ENCODE results near the gene ASXL1. TPM values are rescaled to one million over a fixed set of nuclear protein-coding genes. Genes with fewer than 3 reads are reported as not detected.
"Not testable (repeated sequence)": the region's sequence is repeated elsewhere in the genome, so short reads cannot be mapped to it uniquely, and the experiment has no call there.

Gene ASXL1
- total and polyA plus RNA-seq, 9 of the 15 experiments (the other 6 are each of a cell fraction or from before 2014, with no cell fraction given) = 6.5 to 65.3 (median 32.3) TPM

- TF ChIP-seq, protein P1, sequence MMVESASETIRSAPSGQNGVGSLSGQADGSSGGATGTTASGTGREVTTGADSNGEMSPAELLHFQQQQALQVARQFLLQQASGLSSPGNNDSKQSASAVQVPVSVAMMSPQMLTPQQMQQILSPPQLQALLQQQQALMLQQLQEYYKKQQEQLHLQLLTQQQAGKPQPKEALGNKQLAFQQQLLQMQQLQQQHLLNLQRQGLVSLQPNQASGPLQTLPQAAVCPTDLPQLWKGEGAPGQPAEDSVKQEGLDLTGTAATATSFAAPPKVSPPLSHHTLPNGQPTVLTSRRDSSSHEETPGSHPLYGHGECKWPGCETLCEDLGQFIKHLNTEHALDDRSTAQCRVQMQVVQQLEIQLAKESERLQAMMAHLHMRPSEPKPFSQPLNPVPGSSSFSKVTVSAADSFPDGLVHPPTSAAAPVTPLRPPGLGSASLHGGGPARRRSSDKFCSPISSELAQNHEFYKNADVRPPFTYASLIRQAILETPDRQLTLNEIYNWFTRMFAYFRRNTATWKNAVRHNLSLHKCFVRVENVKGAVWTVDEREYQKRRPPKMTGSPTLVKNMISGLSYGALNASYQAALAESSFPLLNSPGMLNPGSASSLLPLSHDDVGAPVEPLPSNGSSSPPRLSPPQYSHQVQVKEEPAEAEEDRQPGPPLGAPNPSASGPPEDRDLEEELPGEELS (CRISPR knock-in tag; IDR thresholded peaks at IDR 0.05; ENCODE audit: borderline replicate concordance) = no peak
- no peak for TF ChIP-seq HDGF (IDR thresholded peaks at IDR 0.05)
- no peak for TF ChIP-seq GTF2A2 (tag; IDR thresholded peaks at IDR 0.05)
- TF ChIP-seq ZNF347 (CRISPR knock-in tag; IDR thresholded peaks at IDR 0.05; ENCODE audit: low read depth) = no peak
- no peak for TF ChIP-seq JUND (IDR thresholded peaks at IDR 0.05; ENCODE audit: borderline replicate concordance, low read depth, low read length)
- TF ChIP-seq JUND (tag; IDR thresholded peaks at IDR 0.05; ENCODE audit: borderline replicate concordance, low read depth, low read length) = no peak
- TF ChIP-seq THAP7 (CRISPR knock-in tag; IDR thresholded peaks at IDR 0.05) = no peak
- no peak for TF ChIP-seq ZNF766 (CRISPR knock-in tag; conservative IDR thresholded peaks at IDR 0.05)
- no peak for TF ChIP-seq CAMTA2 (CRISPR knock-in tag; conservative IDR thresholded peaks at IDR 0.05)
- no peak for TF ChIP-seq CBFA2T2 (conservative IDR thresholded peaks at IDR 0.05)
- TF ChIP-seq SAFB (IDR thresholded peaks at IDR 0.05; ENCODE audit: borderline replicate concordance, low read depth, low read length) = no peak
- TF ChIP-seq FOXP1 (CRISPR knock-in tag; IDR thresholded peaks at IDR 0.05) = no peak
- no peak for TF ChIP-seq RBM34 (IDR thresholded peaks at IDR 0.05; ENCODE audit: borderline replicate concordance, insufficient read depth, low read length)
- TF ChIP-seq DNMT1 (IDR thresholded peaks at IDR 0.05) = no peak
- TF ChIP-seq ZNF274 (IDR thresholded peaks at IDR 0.05; ENCODE audit: borderline replicate concordance, low read depth, low read length) = no peak
Observed at GRCh38 chr20:32321390-32321789, 36.7 kb upstream of the ASXL1 start (continued).

DNA sequence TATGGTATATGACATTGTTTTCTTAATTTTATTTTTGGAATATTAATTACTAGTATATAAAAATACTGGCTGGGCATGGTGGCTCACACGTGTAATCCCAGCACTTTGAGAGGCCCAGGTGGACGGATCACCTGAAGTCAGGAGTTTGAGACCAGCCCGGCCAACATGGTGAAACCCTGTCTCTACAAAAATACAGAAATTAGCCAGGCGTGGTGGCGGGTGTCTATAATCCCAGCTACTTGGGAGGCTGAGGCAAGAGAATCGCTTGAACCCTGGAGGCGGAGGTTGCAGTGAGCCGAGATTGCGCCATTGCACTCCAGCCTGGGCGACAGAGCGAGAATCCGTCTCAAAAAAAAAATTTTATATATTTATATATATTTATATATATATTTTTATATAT lies 35.9 kb upstream of the ASXL1 start:
- FAIRE-seq; POLR2A ChIA-PET; H3K9me1 ChIP-seq (ENCODE audit: control insufficient read depth, insufficient read depth, low read length); H3K36me3 ChIP-seq (ENCODE audit: control insufficient read depth, insufficient read depth, low read length); in situ Hi-C loops (cut with MboI); H2AFZ ChIP-seq (ENCODE audit: low read depth, low read length); intact Hi-C loops (cut with micrococcal nuclease); H4K20me1 ChIP-seq (replicated peaks; ENCODE audit: control insufficient read depth, insufficient read depth, low read length); H3K79me2 ChIP-seq (ENCODE audit: control insufficient read depth, insufficient read depth, low read length); CTCF ChIA-PET (ENCODE audit: low intra/inter-chr PET ratio); H3K4me2 ChIP-seq (ENCODE audit: insufficient read depth, low read length); DNase-seq (ENCODE audit: extremely low read depth in 1 of 4, low spot score in 3 of 4); H3K27me3 ChIP-seq (ENCODE audit: control insufficient read depth in 2 of 2, insufficient read depth in 2 of 2, low read length in 2 of 2); H3K4me3 ChIP-seq; BruUV-seq (replicated peaks); H3K27ac ChIP-seq (ENCODE audit: extremely low read depth, low read depth, low read length); H3K9ac ChIP-seq (ENCODE audit: insufficient read depth in 1 of 2, low read depth in 2 of 2, low read length in 2 of 2); H3K9me3 ChIP-seq (replicated peaks; ENCODE audit: control insufficient read depth, insufficient read depth, low read depth, low read length); ATAC-seq: not testable (repeated sequence)
- 94% methylated on average over 12 of the region's 12 CpGs for WGBS (ENCODE audit: insufficient coverage, low coverage, missing lambda C conversion rate)
- H3K4me1 ChIP-seq (replicated peaks in 1 of 2; ENCODE audit: control insufficient read depth in 2 of 2, insufficient read depth in 2 of 2, low read length in 2 of 2) = peaks cover 7 to 21% of the 10 kb centered on the region in 2 experiments

DNA sequence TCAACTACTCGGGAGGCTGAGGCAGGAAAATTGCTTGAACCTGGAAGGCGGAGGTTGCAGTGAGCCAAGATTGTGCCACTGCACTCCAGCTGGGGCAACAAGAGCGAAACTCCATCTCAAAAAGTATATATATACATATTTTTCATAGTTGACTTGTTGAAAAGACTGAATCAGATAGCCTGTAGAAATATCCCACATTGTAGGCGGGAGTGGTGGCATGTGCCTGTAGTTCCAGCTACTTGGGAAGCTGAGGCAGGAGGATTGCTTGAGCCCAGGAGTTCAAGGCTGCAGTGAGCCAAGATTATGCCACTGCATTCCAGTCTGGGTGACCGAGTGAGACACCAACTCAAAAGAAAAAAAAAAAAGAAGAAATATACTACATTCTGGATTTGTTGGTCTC lies 34.4 kb upstream of the ASXL1 start:
- FAIRE-seq; H4K20me1 ChIP-seq (replicated peaks; ENCODE audit: control insufficient read depth, insufficient read depth, low read length); H3K9me3 ChIP-seq (replicated peaks; ENCODE audit: control insufficient read depth, insufficient read depth, low read depth, low read length); H3K4me2 ChIP-seq (ENCODE audit: insufficient read depth, low read length); BruUV-seq (replicated peaks); H3K79me2 ChIP-seq (ENCODE audit: control insufficient read depth, insufficient read depth, low read length); ATAC-seq; CTCF ChIA-PET (ENCODE audit: low intra/inter-chr PET ratio); H3K27ac ChIP-seq (ENCODE audit: extremely low read depth, low read depth, low read length); H3K9me1 ChIP-seq (ENCODE audit: control insufficient read depth, insufficient read depth, low read length); H3K4me3 ChIP-seq; in situ Hi-C loops (cut with MboI); intact Hi-C loops (cut with micrococcal nuclease); H2AFZ ChIP-seq (ENCODE audit: low read depth, low read length); H3K27me3 ChIP-seq (ENCODE audit: control insufficient read depth in 2 of 2, insufficient read depth in 2 of 2, low read length in 2 of 2); H3K36me3 ChIP-seq (ENCODE audit: control insufficient read depth, insufficient read depth, low read length); DNase-seq (ENCODE audit: extremely low read depth in 1 of 4, low spot score in 3 of 4); H3K9ac ChIP-seq (ENCODE audit: insufficient read depth in 1 of 2, low read depth in 2 of 2, low read length in 2 of 2): not testable (repeated sequence)
- 94% methylated on average over 5 of the region's 5 CpGs for WGBS (ENCODE audit: insufficient coverage, low coverage, missing lambda C conversion rate)
- H3K4me1 ChIP-seq (replicated peaks in 1 of 2; ENCODE audit: control insufficient read depth in 2 of 2, insufficient read depth in 2 of 2, low read length in 2 of 2) = peaks cover 11 to 21% of the 10 kb centered on the region in 2 experiments
- POLR2A ChIA-PET = interaction anchor here (0.6 to 1.0 kb wide), 2 partner anchors 14 to 26 kb away, joined by 3 to 5 read pairs; no protein-coding TSS in a partner anchor
